Inferior parietal cortex (tissue), 1 donor: Measurements from ENCODE around the gene FBXO41.
"Not testable (repeated sequence)": the region's sequence is repeated elsewhere in the genome, so short reads cannot be mapped to it uniquely, and the experiment has no call there.

ENCODE experiments used
- DNase-seq: peaks from one replicate; pipeline ENCODE4 v3.0.0-alpha.2; 2016; ENCODE audit errors: extremely low spot score

The FBXO41 gene

GRCh38 chr2:73262691-73263429 lies 21.4 kb downstream of the FBXO41 start:
- DNase-seq = not testable (repeated sequence)

GRCh38 chr2:73262108-73262651 lies 22.1 kb downstream of the FBXO41 start:
- no peak for DNase-seq

- DNase-seq = no peak
Observed at GRCh38 chr2:73260338-73260984, 23.8 kb downstream of the FBXO41 start.

- no peak for DNase-seq
Observed at GRCh38 chr2:73259704-73260337, 24.5 kb downstream of the FBXO41 start.

GRCh38 chr2:73259276-73259675 lies 25.0 kb downstream of the FBXO41 start:
- DNase-seq = no peak

GRCh38 chr2:73258913-73259215 lies 25.4 kb downstream of the FBXO41 start:
- no peak for DNase-seq

GRCh38 chr2:73258186-73258912 lies 25.9 kb downstream of the FBXO41 start:
- DNase-seq = no peak

- DNase-seq = no peak
Observed at GRCh38 chr2:73257425-73258125, 26.7 kb downstream of the FBXO41 start.

- DNase-seq = no peak
Observed at GRCh38 chr2:73257021-73257420, 27.3 kb downstream of the FBXO41 start.

- DNase-seq = no peak
Observed at GRCh38 chr2:73256618-73256922, 27.7 kb downstream of the FBXO41 start.

GRCh38 chr2:73255907-73256617 lies 28.2 kb downstream of the FBXO41 start:
- no peak for DNase-seq

GRCh38 chr2:73255007-73255644 lies 29.2 kb downstream of the FBXO41 start:
- DNase-seq = no peak

GRCh38 chr2:73254343-73255006 lies 29.8 kb downstream of the FBXO41 start:
- DNase-seq = no peak

- no peak for DNase-seq
Observed at GRCh38 chr2:73253901-73254300, 30.4 kb downstream of the FBXO41 start.

- no peak for DNase-seq
Observed at GRCh38 chr2:73253400-73253799, 30.9 kb downstream of the FBXO41 start.

GRCh38 chr2:73252238-73253027 lies 31.8 kb downstream of the FBXO41 start:
- DNase-seq = no peak

- no peak for DNase-seq
Observed at GRCh38 chr2:73250872-73251846, 33.1 kb downstream of the FBXO41 start.

- no peak for DNase-seq
Observed at GRCh38 chr2:73249636-73250035, 34.6 kb downstream of the FBXO41 start.
